Cardiac fibroblast (primary cell): ENCODE data around the gene CDC40.
A peak's percentile ranks its signal among the peaks of the same experiment; 100 is the strongest.
"Not testable (repeated sequence)": the region's sequence is repeated elsewhere in the genome, so short reads cannot be mapped to it uniquely, and the experiment has no call there.

Source experiments
- DNase-seq, 2 donors: peaks; one replicate each; pipeline versions ENCODE4 v3.0.0 to v3.0.0-alpha.2; 2010; ENCODE audit warnings: low read depth in 2 of 2
- H3K4me3 ChIP-seq, 2 donors: replicated peaks in 1 of 2; 1 replicate in 1 of 2; 2 replicates in 1 of 2; pipeline ENCODE4 v1.5.1; 2011; ENCODE audit warnings: low read depth in 2 of 2, low read length in 2 of 2, mild to moderate bottlenecking in 2 of 2, moderate library complexity in 1 of 2
- TF ChIP-seq, protein P1 (sequence below): IDR thresholded peaks from one replicate; pipeline ENCODE4 v1.5.1; 2011; ENCODE audit warnings: low read depth, mild to moderate bottlenecking, low read length, inconsistent platforms

The CDC40 gene

GRCh38 chr6:110226261-110226660, 46.0 kb downstream of the CDC40 start:
- H3K4me3 ChIP-seq: no peak overlapping the region
- TF ChIP-seq, protein P1, sequence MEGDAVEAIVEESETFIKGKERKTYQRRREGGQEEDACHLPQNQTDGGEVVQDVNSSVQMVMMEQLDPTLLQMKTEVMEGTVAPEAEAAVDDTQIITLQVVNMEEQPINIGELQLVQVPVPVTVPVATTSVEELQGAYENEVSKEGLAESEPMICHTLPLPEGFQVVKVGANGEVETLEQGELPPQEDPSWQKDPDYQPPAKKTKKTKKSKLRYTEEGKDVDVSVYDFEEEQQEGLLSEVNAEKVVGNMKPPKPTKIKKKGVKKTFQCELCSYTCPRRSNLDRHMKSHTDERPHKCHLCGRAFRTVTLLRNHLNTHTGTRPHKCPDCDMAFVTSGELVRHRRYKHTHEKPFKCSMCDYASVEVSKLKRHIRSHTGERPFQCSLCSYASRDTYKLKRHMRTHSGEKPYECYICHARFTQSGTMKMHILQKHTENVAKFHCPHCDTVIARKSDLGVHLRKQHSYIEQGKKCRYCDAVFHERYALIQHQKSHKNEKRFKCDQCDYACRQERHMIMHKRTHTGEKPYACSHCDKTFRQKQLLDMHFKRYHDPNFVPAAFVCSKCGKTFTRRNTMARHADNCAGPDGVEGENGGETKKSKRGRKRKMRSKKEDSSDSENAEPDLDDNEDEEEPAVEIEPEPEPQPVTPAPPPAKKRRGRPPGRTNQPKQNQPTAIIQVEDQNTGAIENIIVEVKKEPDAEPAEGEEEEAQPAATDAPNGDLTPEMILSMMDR: no peak
- DNase-seq: no peak

DNA sequence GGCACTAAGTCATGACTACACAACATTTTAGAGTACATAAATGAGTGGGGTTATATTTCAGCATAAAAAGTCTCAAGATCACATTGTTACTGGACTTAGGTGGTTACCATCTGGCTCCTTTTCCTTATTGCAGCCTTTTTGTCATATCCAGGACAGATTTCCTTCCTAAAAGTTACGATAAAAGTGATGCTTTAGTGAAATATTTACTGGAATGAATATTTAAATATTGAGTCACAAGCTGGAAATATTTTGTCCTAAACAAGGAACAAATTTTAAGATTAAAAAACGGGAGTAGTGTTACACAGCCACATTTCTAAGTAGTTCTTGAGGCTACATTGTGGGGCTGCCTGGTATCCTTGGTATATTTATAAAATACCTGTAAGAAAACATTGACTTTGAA, 52.2 kb downstream of the CDC40 start:
- peak; percentile 59 to 68 for DNase-seq
- no peak overlapping the region for H3K4me3 ChIP-seq
- TF ChIP-seq, protein P1: no peak

DNA sequence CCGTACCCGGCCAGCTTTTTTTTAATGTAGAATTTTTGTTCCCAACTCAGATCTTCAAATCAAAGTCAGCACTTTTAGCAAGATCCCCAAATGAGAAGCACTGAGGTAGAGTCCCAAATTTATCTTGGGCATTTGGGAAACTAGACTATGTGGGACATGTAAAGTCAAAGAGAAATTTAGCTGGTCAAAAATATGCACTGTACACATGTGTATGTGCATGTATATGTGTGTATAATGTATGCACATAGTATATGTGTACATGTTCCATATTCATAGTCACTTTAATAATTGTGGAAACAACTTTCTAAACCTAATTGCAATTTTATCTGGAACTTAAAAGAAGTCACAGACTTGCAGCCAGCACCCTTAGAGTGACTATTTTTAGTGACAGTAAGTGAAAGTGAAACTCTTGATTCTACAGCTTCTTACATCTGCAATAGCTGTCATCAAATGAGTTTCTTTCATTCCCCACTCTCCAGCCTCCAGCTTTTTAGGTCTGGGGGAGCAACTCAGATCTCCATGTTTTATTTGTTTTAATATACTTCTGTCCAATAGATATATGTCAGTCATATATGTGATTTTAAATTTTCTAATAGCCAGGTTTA, 53.6 kb downstream of the CDC40 start:
- DNase-seq: peak; percentile 22 to 43
- TF ChIP-seq, protein P1: no peak
- no peak overlapping the region for H3K4me3 ChIP-seq

GRCh38 chr6:110236007-110236406, 55.8 kb downstream of the CDC40 start:
- not testable (repeated sequence) for DNase-seq, H3K4me3 ChIP-seq

DNA sequence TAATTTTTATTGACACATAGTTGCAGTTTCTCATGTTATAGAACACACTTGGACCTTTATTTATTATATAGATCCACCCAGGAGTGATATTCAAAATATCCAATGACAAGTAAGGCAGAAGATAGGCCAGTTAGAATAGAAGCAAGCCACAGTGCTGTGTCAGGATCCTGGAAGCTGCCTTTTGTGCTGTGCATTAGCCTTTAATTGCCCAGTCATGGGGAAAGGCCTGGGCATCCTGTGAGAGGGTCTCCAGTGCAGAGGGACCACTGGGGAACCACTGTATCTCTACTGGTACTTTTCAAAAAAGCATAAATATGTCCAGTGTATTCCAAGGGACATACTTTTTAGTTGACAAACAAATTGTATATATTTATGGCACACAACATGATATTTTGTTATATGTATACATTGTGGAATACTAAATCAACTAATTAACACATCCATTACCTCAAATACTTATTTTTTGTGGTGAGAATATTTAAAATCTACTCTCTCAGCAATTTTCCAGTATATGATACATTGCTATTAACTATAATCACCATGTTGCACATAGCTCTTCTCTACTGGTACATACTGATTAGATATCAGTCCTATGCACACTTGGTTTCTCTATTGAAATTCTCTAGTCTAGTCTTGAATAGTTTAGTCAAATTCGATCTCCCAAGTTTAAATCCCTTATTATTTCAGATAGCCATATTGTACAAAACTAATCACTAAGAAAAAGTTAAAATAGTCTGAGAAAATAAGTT, 59.5 kb downstream of the CDC40 start:
- TF ChIP-seq, protein P1: no peak
- no peak overlapping the region for H3K4me3 ChIP-seq
- DNase-seq: no peak

DNA sequence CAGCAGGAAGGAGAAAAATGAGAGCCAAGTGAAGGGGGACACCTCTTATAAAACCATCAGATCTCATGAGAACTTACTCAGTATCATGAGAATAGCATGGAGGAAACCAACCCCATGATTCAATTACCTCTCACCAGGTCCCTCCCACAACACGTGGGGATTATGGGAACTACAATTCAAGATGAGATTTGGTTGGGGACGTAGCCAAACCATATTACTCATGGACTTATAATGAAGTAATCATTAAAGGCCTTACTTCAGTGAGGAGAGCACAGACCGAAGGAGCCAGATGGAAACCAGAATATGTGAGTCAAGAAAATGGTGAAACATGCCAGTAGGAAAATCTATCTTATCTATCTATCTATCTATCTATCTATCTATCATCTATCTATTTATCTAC, 64.4 kb downstream of the CDC40 start:
- DNase-seq: peak in 1 of 2 donors; percentile 38
- not testable (repeated sequence) for H3K4me3 ChIP-seq

- H3K4me3 ChIP-seq: no peak overlapping the region
- TF ChIP-seq, protein P1: no peak
- no peak for DNase-seq
Observed at GRCh38 chr6:110246378-110246777, 66.2 kb downstream of the CDC40 start.
